Stimulated activated CD8-positive, alpha-beta memory T cell treated with anti-CD3 and anti-CD28 coated beads, Interleukin-15, amount 100 ng/mL, for 1 hour (primary cell): ENCODE results near the gene GPR146.
"Not testable (repeated sequence)": the region's sequence is repeated elsewhere in the genome, so short reads cannot be mapped to it uniquely, and the experiment has no call there.

Experiments used
- DNase-seq: peaks from one replicate; pipeline ENCODE4 v3.0.0-alpha.2; 2020; ENCODE audit warnings: low read depth

Gene GPR146

GRCh38 chr7:1025743-1026581 lies 18.4 kb upstream of the GPR146 start:
- no peak for DNase-seq

GRCh38 chr7:1026721-1027161 lies 17.6 kb upstream of the GPR146 start:
- no peak for DNase-seq

GRCh38 chr7:1027242-1028043 lies 16.9 kb upstream of the GPR146 start:
- DNase-seq = no peak

GRCh38 chr7:1028044-1028770 lies 16.1 kb upstream of the GPR146 start:
- peak; percentile 49 for DNase-seq

GRCh38 chr7:1028775-1029636 lies 15.3 kb upstream of the GPR146 start:
- peak; percentile 30 for DNase-seq

GRCh38 chr7:1029637-1030443 lies 14.5 kb upstream of the GPR146 start:
- DNase-seq = no peak

GRCh38 chr7:1030444-1031070 lies 13.8 kb upstream of the GPR146 start:
- DNase-seq = no peak

- no peak for DNase-seq
These were observed 12.5 kb upstream of the GPR146 start for GRCh38 chr7:1031716-1032455.

GRCh38 chr7:1032536-1033181 lies 11.7 kb upstream of the GPR146 start:
- no peak for DNase-seq

GRCh38 chr7:1033546-1034145 lies 10.7 kb upstream of the GPR146 start:
- no peak for DNase-seq

- not testable (repeated sequence) for DNase-seq
These were observed 9.6 kb upstream of the GPR146 start for GRCh38 chr7:1034769-1035168.

GRCh38 chr7:1036164-1036928 lies 8.0 kb upstream of the GPR146 start:
- not testable (repeated sequence) for DNase-seq

- DNase-seq = not testable (repeated sequence)
These were observed 4.1 kb upstream of the GPR146 start for GRCh38 chr7:1040233-1040632.

- no peak for DNase-seq
These were observed 3.6 kb upstream of the GPR146 start for GRCh38 chr7:1040790-1041189.

- DNase-seq = no peak
These were observed 2.5 kb upstream of the GPR146 start for GRCh38 chr7:1041551-1042491.

GRCh38 chr7:1042492-1042833 lies 1.9 kb upstream of the GPR146 start:
- DNase-seq = no peak
